PC-9 (cell line): Measurements from ENCODE around the gene PRICKLE2.

Experiments used
- CTCF ChIP-seq: fragments of 200-600 bp; sonication (generic); conservative IDR thresholded peaks from 2 replicates; pipeline ENCODE4 v1.6.1; 2017; ENCODE audit warnings: mixed run types, antibody characterized with exemption, mild to moderate bottlenecking, moderate library complexity
- EZH2 ChIP-seq: fragments of 200-600 bp; sonication (generic); IDR thresholded peaks from 2 replicates; pipeline ENCODE4 v1.8.0; 2017; ENCODE audit warnings: antibody characterized with exemption, low read depth

GRCh38 chr3:64240396-64240795 lies 15.1 kb upstream of the PRICKLE2 start:
- TF ChIP-seq EZH2 = no peak
- no peak for TF ChIP-seq CTCF
